IPS-NIHi7 (cell line): Measurements from ENCODE around the gene GPC6.
A peak's percentile ranks its signal among the peaks of the same experiment; 100 is the strongest.

Experiments
- DNase-seq: peaks from one replicate; pipeline ENCODE4 v3.0.0; 2012; ENCODE audit warnings: mixed read lengths; ENCODE audit errors: extremely low spot score

GPC6 gene

DNA sequence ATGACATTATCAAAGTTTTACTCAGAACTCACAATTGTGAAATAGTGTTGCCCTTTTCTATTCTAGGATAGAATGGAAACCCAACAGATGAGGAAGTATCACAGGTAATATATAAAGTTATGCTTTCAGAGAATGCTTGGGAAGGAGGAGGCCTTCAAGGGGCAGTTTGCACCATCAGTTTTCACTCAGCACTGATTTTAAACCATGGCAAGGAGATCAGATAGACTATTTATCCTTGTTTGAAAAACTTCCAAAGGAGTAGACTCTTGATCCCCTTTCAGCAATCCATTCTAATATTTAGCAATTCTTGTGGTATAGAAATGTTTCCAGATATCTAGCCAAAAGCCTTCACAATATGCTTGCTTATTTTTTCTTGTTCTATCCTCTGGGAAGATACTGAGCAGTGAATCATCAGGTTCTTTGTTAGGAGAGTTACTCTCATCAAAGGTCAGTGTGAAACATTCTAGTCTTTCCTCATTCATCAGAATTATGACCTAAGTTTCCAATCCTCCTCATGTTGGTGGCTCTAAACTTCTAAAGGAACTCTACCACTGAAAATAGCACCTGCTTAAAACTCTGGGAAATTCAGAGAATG, 3.8 kb downstream of the GPC6 start:
- DNase-seq: no peak

DNA sequence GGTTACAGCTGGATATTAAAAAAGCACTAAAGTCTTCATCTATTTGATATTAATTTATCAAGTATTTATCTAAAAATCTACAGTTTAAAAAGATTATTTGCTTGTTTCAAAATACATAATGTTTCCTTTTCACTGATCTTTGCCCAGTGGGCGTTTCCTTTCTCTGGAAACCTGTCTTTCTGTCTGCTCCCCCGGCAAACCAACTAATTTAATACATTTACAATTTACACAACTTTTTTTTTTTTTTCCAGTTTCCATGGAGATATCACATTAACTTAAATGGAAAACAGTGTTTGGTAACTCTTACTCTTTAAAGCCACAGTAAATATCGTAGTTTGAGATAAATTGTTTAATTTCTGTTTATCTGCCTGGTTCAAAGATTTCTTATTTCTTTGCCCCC, 5.3 kb downstream of the GPC6 start:
- DNase-seq: no peak

DNA sequence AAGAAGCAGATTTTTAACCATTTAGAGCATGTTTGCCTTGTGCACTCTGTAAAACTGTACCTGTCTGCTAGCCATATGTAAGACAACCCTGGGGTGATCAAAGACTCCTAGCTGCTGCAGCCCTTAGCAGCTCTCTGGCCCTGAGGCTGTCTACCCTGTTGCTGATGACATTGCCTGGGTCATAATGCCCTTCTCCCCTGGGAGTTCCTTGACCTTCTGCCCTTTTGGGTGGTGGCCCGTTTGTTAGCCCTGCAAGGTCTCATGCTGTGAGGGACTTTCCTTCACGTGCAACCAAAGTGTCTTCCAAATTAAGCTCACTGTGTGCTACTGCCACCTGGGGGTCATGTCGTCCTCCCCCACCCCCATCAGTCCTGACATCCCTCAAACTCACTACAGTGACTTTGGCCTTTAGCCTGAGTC, 7.4 kb downstream of the GPC6 start:
- DNase-seq: peak; percentile 49

DNA sequence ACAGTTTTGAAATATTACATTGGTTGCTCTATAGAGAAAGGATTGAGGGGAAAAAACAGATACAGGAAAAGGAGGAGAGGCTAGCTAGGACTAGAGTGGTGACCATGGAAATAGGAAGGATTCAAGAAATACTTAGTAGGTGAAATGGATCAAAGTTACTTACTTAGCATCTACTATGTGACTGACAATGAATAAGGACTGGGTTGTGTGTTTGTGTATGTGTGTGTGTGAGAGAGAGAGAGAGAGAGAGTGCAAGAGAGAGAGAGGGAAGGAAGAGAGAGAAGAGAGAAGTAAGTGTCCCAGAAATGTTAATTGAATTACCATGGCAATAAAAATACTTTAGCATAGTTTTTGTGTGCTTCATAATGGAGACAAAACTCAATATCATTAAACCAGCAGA, 7.9 kb downstream of the GPC6 start:
- no peak for DNase-seq

DNA sequence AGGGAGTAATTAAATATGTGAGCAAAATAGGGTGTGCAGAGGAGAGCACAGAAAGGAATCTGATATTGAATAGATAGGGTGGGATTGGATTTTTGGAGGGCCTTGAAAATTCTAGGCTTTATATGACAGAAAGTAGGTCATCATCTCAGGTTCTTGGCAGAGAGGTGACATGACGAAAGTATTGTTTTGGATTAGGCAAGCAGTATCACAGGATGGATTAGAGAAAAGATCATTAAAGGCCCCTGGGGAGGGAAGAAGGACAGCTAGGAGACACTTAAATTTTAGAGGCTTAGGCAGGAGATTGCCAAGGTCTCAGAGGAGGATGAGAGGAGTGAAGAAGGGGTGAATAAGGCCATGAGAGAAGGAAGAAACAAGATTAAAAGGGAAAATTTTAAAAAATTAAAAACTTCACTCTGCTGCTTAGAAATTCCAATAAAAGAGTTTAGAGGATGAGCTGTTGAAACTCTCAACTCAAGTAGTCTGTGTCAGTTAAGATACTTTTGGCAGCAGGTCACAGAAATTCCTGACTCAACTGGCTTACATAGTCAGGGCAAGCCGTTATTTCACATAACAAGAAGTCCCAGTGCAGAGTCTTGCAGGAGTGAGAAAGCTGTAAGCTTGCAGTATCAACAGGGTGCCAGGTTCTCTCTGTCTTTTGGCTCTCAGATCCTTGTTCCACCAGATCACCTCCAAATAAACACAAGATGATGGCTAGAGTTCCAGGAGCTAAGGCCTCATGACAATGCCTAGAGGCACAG, 8.8 kb downstream of the GPC6 start:
- no peak for DNase-seq

DNA sequence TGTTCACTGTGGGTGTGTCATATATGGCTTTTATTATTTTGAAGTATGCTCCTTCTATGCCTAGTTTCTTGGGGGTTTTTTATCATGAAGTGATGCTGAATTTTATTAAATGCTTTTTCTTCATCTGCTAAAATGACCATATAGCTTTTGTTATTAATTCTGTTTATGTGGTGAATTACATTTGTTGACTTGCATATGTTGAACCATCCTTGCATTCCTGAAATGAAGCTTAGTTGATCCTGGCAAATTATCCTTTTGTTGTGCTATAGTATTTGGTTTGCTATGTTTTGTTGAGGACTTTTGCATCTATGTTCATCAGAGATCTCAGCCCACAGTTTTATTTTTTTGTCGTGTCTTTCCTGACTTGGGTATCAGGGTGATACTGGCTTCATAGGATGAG, 12.1 kb downstream of the GPC6 start:
- no peak for DNase-seq

DNA sequence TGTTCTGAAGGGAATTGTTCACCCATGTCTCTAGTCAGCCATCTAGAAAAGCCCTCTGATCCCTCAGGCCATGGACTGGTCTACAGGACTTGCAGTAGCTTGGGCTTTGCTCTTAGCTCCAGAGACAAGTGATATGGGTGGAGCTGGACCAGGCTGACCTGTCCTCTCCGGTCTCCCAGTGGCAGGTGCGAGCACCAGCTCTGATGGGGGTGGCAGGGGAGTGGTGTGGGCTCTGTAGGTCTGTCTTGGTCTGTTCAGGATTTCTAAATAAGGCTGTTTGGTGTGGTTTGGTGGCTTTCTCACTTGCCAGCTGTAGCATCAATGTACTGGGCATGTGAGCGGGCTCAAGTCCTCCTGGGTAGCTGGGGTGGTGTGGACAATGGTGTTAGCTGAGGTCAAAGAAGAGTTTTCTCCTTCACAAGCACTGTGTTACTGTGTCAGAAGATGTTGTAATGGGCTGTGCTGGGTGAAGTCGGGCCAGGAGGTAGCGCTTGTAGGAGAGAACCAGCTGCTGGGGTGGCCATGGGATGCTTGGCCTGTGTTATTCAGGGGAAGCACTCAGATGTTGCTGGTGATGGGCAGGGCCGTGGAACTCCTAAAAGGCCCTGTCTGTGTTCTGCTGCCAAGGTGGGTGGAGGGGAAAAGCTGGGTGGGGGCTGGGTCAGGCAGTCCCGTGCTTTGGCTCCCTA, 16.9 kb downstream of the GPC6 start:
- no peak for DNase-seq

DNA sequence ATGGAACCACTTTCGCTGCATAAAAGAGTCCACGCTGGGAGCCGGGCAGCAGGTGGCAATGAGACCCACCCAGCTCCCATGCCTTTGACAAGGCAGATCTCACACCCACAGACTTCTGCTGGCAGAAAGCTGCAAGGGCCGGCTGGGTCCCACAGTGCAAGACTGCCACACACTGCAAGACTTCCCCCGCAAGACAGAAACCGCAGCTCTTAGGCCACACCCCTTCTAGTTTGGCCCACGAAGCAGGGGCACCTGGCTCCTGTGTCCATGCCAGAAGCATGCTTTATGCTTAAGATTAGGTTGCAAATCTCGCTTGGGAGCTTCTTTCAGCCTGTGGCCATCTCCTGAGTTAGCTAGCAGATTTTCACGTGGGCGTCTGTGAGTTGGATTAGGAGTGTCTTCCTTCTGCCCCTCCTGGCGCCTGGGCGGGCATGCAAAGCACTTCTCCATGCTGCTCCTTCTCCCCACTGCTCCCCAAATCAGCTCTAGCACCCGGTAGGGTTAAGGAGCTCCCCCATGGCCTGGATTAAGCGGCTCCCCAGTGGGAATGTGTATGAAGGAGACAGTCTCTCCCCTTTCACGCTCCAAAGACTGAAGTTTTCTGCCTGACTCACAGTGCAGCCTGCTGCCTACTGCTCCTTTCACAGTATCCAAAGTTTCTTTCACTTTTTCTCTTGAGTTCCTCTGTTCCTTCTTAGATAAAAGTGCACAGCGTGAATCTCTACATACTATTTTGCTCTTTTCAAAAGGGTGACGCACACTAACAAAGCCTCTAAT, 17.7 kb downstream of the GPC6 start:
- DNase-seq: no peak

DNA sequence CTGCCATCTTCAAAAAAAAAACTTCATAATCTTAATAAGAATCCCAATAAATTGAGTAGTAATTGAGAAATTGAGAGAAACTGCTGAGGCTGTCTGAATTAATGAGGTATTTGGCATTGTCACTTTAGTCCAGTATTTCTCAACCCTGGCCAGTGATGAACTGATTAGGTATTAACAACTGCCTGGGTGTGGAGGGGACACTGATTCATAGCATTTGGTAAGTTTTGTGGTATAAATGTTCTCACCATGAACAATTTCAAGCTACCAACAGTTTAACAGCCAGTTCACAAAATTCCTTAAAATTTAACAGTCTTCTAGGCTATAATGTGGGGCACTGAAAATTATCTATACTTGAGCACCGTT, 18.3 kb downstream of the GPC6 start:
- DNase-seq: no peak

DNA sequence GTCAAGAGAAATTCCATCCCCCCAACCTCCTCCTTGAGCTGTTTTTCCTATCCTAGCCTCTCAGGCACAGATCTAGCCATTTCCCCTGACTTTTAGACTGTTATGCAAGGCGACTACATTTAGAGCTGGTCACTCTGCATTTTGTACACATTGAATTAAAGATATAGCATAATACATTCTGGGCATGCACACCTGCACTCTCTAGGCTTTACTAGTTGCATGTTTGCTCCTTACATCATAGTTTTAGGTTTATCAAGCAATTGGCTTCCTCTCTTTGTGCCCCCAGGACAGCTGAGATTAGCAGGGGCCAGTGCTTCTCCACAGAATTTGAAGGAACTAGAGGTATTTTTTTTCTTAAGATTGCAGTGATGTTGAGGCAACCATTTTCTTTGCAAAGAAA, 19.5 kb downstream of the GPC6 start:
- DNase-seq: no peak

DNA sequence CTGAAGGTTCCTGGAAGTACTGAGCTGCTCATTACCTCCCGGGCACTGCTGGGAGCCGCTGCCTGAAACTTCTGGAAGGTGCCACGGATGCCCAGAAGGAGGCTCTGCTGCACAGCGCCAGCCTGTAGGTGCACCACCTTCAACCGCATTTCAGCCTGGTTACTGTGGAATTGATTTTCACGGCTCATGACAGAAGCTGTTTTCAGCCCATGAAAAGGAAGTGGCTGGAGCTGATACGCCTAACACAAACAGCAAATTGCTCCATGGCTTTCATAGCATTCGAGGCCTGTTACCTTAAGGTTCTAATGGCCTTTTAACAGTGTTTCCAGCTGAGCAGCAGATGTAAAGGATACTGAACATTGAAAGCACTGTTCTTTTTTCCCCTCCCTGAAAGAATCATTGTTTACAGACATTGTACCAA, 22.0 kb downstream of the GPC6 start:
- DNase-seq: peak; percentile 51

DNA sequence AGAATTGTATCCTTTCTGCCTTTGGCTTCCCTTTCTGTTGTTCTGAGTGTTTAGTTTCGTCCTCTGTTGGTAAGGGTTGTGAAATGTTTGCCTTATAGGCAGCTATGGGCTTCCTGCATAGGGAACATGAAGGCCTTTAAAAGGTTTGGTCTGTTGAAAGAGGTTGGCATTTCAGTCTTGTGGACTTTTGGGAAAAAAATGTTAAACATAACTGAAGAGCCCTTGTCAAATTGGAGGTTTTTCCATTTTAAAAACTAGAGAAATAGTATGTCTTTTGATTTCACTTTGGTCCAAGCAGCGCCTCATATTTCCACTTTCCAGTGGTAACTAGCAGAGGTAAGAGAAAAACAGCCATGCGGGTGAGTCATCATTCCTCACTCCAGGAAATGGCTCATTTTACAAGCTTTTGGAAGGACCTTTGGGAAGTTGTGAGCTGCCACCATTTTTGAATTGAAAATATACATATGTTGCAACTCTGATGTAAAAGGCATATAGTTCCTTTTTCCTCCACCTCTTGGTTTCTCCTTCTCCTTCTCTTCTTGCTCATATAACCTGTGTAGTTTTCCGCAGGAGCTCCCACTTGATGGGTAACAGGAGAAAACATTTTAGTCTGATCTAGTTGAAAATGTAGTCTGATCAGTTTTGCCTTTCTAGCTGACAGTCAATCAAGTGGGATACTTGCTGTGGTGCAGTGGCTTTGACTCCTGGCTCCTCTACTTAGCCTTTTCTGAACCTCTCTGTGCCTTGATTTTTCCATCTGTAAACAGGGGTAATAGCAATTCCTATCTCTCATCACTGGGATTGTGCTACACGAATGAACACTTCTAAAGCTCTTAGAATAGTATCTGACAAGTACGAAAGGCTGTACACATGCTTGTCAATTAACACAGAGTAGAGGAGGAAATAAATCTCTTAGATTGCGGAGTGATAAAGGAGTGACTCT, 23.0 kb downstream of the GPC6 start:
- no peak for DNase-seq

DNA sequence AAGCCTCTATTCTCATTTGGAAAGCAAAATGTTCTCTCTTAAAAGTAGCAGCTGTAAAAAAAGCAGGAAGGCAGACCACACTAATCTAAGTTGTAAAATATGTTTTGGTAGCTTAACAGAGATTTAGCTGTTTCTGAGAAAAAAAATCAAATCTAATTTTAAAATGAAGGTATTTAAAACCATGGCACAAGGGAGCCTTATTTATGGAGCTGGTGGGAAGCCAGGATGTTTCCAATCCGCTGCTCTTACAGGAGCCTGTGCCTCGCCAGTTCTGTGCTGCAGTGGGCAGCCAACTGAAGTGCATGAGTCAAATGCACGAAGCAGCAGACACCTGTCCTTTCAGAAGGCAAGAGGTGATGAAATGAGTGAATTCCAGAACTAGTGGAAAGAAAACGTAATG, 28.2 kb downstream of the GPC6 start:
- DNase-seq: no peak

DNA sequence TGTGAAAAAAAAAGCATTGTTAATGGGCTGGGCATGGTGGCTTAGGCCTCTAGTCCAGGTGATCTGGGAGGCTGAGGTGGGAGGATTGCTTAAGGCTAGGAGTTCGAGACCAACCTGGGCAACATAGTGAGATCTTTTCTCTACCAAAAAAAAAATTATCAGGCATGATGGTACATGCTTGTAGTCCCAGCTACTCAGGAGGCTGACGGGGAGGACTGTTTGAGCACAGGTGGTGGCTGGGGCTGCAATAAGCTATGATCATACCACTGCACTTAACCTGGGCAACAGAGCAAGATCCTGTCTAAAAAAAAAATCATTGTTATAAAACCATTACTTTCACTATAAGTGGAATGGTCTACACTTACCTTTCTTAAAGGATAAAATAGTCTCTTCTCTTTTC, 30.4 kb downstream of the GPC6 start:
- no peak for DNase-seq

DNA sequence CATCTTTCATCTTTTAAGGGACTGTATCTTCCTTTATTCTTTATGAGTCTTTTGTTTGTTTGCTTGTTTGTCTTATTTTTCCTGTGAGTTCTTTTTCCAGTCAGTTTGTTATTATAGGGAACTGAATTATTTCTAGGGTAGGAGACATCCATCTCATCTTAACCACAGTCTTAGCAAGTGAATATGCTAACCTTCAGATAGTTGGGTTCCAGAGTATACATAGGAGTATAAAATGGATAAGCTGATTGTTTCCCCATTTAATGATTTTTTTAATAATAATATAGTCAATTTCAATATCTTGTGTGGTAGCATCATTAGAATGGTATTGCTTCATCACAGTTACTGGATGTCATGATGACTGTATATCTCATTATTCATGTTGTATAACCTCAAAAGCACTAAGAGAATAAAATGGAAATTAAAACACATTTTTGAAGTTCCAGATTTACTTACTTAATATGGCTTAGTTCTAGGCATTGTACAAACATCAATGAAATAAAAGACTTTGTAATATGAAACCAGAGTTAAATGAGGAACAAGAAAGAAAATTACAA, 33.0 kb downstream of the GPC6 start:
- no peak for DNase-seq

DNA sequence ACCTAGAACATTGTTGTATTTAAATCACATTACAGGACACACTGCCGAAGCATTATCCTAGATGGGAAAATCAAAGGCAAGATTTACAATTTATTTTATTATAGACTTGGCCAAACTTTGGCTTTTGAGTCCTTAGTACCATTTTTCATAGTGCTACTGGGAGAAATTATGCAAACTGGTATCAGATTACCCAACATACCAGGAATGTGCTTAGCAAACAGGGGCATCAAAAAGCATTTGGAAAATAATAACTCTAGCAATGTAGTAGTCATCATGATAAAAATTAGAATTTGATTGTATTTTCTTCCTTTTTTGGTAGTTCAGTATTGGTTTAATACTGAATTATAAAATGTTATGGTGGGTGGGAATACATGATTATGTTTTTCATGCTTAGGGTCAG, 34.0 kb downstream of the GPC6 start:
- DNase-seq: no peak

DNA sequence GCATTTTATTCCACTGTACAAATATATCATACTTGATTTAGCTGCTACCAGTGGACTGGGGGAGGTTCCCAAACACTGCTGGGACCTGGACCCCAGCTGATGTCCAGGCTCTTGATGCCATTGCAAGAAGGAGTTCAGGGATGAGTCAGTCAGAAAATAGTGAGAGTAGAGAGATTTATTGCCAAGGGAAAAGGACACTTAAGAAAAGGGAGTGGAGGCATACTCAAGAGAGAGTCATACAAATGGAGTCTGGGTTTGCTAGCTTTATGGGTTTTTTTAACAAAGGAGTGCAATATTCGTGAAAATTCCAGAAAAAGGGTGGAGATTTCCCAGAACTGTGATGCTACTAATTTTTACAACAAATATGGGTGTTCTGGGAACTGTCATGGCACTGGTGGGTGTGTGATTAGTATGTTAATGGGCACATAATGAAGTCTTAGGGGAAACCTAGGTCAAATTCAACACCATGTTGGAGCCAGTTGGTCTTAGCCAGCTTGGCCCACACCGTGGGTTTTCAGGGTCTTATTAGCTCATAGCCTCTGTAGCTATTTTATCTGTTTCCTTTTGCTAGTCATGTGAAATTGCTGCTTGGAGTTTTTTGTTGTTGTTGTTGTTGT, 36.2 kb downstream of the GPC6 start:
- DNase-seq: no peak

DNA sequence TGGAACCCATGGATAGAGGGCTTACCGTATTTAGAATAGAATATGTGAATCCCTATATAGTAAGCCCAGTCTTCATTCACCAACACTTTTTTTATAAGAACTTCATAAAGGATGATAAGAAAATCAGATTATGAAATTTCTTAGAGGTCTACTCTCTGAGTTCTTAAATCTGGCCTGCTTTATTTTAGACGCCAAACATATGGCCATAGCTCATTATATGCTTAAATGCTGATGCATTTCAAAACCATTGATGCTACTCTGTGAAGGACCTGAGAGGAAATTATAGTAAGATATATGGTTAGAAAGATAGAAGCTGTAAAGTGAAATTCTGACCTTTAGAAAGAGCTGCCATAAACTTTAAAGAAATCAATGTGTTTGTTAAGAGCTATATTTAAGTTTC, 38.3 kb downstream of the GPC6 start:
- no peak for DNase-seq

DNA sequence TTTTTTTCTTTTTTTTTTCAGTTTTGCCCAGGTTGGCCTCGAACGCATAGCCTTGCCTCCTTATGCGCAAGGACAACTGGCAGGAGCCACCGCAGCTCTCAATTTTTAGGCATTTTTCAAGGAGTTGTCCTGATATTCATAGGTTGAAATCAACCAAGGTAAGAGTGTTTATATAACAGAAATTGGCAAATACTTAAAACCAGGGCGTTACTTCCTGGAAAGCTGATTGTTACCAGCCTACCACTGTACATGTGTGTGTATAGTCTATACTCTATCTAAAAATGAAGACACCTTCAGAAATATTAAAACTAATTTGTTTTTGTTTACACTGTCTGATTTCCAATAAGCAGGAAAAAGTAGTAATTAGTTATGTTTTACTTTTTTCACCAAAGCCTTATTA, 39.2 kb downstream of the GPC6 start:
- DNase-seq: no peak

DNA sequence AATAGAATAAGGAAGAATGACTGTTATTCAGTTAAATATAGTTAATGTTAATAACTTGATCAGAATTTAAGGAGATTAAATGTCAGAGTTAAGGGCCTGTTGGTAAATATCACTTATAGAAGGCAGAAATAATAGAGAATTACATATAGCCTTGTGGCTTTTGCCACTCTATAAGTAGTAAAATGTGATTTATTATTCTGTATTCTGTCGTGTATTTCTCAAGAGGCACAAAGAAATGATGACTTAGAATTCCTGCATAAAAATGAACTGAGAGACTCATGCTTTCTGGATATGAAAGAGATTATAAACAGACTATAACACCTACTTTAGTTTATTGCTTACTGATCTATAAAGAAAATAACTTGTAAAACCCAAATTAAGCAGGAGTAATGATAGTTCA, 40.1 kb downstream of the GPC6 start:
- DNase-seq: no peak
